Chondrocyte (in vitro differentiated cells): ENCODE results near the gene BASP1. TPM values are rescaled to one million over a fixed set of nuclear protein-coding genes. Genes with fewer than 3 reads are reported as not detected.

Experiments
- DNase-seq: peaks from one replicate; pipeline ENCODE4 v3.0.0; 2021; ENCODE audit warnings: mixed read lengths, low spot score
- H3K27ac Mint-ChIP-seq: one replicate; pipeline ENCODE4 v1.8.0; 2021; ENCODE audit warnings: mild to moderate bottlenecking, moderate library complexity, mixed read lengths; ENCODE audit not compliant: unreplicated experiment
- H3K27me3 Mint-ChIP-seq: 2 replicates; pipeline ENCODE4 v1.8.0; 2021; ENCODE audit warnings: low read depth, mixed read lengths
- H3K36me3 Mint-ChIP-seq: 2 replicates; pipeline ENCODE4 v1.8.0; 2021; ENCODE audit warnings: low read depth, mixed read lengths
- H3K4me1 Mint-ChIP-seq: 2 replicates; pipeline ENCODE4 v1.8.0; 2021; ENCODE audit warnings: low read depth, mild to moderate bottlenecking, mixed read lengths
- H3K4me3 Mint-ChIP-seq: one replicate; pipeline ENCODE4 v1.8.0; 2021; ENCODE audit warnings: mild to moderate bottlenecking, moderate library complexity, mixed read lengths; ENCODE audit not compliant: unreplicated experiment
- H3K9me3 Mint-ChIP-seq: 2 replicates; pipeline ENCODE4 v1.8.0; 2021; ENCODE audit warnings: low read depth, mixed read lengths
- total RNA-seq: library from RNA; stranded (reverse); gene quantifications from 3 replicates; pipeline ENCODE4 v1.2.1, GENCODE V29; 2021
- TF ChIP-seq, protein P1 (sequence below): fragments of 200-600 bp; sonication (generic); IDR thresholded peaks from 2 replicates; pipeline ENCODE4 v1.5.0; 2021; ENCODE audit warnings: antibody characterized with exemption, mild to moderate bottlenecking, moderate library complexity

BASP1 gene
- total RNA-seq, 1 donor from 2014 or later = 181 TPM

DNA sequence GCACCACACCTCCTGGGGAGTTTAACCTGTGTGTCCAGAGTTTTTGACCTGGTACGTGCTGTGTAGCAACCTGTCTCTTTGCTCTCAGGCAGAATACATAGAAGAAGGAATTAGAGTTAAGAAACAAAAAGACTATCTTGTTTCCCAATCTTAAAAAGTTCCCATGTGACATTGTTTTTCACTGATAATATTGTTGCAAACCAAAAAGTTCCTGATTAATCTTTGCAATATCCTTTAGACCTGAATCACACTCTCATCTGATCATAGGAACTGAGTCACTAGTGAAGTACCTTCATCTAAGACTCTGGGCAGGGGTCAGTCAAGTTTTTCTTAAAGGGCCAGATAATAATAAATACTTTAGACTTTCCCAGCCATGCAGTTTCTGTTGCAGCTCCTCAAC lies 35.1 kb downstream of the BASP1 start:
- Mint-ChIP-seq H3K4me1 (peaks cover 86% of the 10 kb centered on the region), H3K27me3 (no peaks in the 10 kb centered on the region), H3K4me3 (no peak overlapping the region), H3K36me3 (peaks cover 10% of the 10 kb centered on the region), H3K9me3 (no peaks in the 10 kb centered on the region), H3K27ac (peak overlapping the region; percentile 86)
- TF ChIP-seq, protein P1, sequence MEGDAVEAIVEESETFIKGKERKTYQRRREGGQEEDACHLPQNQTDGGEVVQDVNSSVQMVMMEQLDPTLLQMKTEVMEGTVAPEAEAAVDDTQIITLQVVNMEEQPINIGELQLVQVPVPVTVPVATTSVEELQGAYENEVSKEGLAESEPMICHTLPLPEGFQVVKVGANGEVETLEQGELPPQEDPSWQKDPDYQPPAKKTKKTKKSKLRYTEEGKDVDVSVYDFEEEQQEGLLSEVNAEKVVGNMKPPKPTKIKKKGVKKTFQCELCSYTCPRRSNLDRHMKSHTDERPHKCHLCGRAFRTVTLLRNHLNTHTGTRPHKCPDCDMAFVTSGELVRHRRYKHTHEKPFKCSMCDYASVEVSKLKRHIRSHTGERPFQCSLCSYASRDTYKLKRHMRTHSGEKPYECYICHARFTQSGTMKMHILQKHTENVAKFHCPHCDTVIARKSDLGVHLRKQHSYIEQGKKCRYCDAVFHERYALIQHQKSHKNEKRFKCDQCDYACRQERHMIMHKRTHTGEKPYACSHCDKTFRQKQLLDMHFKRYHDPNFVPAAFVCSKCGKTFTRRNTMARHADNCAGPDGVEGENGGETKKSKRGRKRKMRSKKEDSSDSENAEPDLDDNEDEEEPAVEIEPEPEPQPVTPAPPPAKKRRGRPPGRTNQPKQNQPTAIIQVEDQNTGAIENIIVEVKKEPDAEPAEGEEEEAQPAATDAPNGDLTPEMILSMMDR = no peak
- no peak for DNase-seq

DNA sequence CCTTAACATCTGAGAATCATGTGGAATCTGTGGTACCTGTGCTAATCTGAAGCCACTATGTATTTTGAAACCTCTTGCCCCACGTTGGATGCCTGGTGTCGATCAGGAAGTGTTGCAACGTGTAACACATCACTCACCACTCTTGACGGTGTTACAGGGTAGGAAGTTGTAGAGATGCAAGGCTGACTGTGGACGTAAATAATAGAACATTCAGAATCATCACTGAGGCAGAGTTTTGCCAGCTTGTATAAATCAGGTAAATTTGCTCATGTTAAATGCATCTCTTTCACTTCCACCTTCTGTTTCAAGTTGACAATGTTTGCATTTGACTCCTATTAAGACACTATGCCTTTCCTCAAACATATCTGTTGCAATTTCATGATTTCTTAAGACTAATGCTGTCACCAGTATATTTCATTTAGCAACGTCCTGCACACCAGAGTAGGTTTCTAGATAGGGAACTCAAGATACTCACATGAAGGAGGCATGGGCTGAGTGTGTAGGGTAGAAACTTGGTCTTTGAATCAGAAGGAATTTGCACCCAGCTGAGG lies 38.1 kb downstream of the BASP1 start:
- Mint-ChIP-seq H3K9me3 (peaks cover 7% of the 10 kb centered on the region), H3K4me3 (no peak overlapping the region), H3K27me3 (no peaks in the 10 kb centered on the region), H3K36me3 (peaks cover 15% of the 10 kb centered on the region), H3K4me1 (peaks cover 83% of the 10 kb centered on the region), H3K27ac (peak overlapping the region; percentile 6)
- no peak for DNase-seq
- TF ChIP-seq, protein P1 = no peak

DNA sequence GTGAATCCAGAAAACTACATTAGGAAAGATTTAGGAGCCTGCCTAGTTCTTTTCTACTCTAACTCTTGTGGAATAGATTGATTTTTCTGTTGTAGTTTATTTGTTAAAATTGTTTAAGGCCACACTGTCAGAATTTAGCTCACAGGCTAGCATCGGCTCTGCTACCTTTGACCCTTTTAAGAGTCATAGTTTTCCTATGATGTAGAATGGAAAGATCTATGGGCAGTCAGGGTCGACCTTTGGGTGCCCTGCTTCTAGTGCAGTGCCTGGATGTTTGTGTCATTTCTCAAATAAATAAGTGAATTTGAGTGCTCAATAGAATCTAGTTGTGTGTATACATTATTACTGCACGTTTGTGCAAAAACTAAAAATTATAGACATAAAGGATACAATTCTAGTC lies 38.7 kb downstream of the BASP1 start:
- no peak for DNase-seq

DNA sequence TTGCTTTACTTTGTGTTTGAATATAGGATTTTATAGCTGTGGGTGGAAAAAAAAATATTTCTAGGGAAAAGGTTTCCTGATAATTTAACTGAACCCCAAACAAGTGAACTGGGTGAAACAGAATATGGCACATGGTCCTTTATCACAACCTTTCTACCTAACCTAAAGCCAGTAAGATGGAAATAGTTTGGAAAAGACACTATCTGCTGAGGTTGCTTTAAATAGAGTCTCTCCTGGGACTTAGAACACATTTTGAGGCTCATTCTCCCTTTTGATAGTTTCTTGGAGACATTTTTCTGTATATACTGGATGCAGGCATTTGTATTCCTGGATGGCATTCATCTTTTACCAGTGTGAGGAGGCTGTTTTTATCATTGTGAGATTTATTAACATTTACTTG lies 39.4 kb downstream of the BASP1 start:
- TF ChIP-seq, protein P1 = no peak
- DNase-seq = no peak
- Mint-ChIP-seq H3K9me3 (peaks cover 7% of the 10 kb centered on the region), H3K4me1 (peaks cover 86% of the 10 kb centered on the region), H3K27me3 (no peaks in the 10 kb centered on the region), H3K4me3 (no peak overlapping the region), H3K27ac (peak overlapping the region; percentile 38), H3K36me3 (peaks cover 13% of the 10 kb centered on the region)

More for the DNA sequence above, 38.7 kb downstream of the BASP1 start:
- peaks cover 85% of the 10 kb centered on the region for H3K4me1 Mint-ChIP-seq
- H3K36me3 Mint-ChIP-seq = peaks cover 15% of the 10 kb centered on the region
- H3K4me3 Mint-ChIP-seq = no peak overlapping the region
- TF ChIP-seq, protein P1 = no peak
- peaks cover 7% of the 10 kb centered on the region for H3K9me3 Mint-ChIP-seq
- peak overlapping the region; percentile 6 for H3K27ac Mint-ChIP-seq
- no peaks in the 10 kb centered on the region for H3K27me3 Mint-ChIP-seq

DNA sequence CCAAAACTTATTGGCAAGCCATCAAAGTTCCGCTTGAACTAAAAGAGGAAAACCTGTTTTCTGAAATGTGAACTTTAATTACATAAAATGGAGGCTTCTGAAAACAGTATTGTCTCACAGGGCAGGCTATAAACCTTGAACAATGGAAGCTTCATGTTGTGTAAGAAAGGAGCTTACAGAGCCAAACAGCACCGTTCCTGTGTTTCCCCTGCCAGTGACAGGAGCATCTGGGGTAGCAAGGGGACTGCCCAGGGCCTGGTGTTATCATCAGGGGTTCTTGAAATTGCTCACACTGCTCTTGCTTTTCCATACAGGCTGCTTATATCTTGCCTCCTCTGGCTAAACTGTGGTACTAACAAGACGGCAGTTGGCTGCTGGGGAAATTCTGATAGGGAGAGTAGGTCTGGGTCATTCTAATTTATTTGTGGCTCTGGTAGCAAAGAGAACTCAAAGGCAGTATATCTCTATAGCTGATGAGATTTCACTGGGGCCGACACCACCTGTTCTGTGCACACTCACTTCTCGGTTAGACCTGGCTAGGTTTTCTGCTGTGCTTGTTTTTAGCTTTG lies 40.4 kb downstream of the BASP1 start:
- peaks cover 21% of the 10 kb centered on the region for H3K36me3 Mint-ChIP-seq
- no peak overlapping the region for H3K4me3 Mint-ChIP-seq
- TF ChIP-seq, protein P1 = no peak
- H3K4me1 Mint-ChIP-seq = peaks cover 85% of the 10 kb centered on the region
- H3K27ac Mint-ChIP-seq = peak overlapping the region; percentile 50
- H3K9me3 Mint-ChIP-seq = peaks cover 7% of the 10 kb centered on the region
- no peaks in the 10 kb centered on the region for H3K27me3 Mint-ChIP-seq
- DNase-seq = no peak
